HepG2 (cell line): ENCODE measurements around the gene HSPB6. TPM values are rescaled to one million over a fixed set of nuclear protein-coding genes. Genes with fewer than 3 reads are reported as not detected.

Source experiments
- FUBP1 ChIP-seq: sonication (generic); formaldehyde crosslinking; IDR thresholded peaks from 2 replicates; pipeline ENCODE4 v1.5.1; 2020; ENCODE audit warnings: missing genetic modification reagents, mild to moderate bottlenecking, borderline replicate concordance
- GATAD2A ChIP-seq: IDR thresholded peaks from 2 replicates; pipeline ENCODE4 v1.6.1; 2016
- HINFP ChIP-seq: sonication (generic); formaldehyde crosslinking; IDR thresholded peaks from 2 replicates; pipeline ENCODE4 v1.4.0; 2020; ENCODE audit warnings: low read depth, mild to moderate bottlenecking, missing genetic modification reagents
- JDP2 ChIP-seq: sonication (generic); formaldehyde crosslinking; IDR thresholded peaks from 2 replicates; pipeline ENCODE4 v1.8.1; 2022; ENCODE audit warnings: missing genetic modification reagents, borderline replicate concordance
- MBNL3 ChIP-seq: fragments of 250-450 bp; sonication (Bioruptor Pico); conservative IDR thresholded peaks from 2 replicates; pipeline ENCODE4 v1.8.0; 2022; ENCODE audit warnings: mild to moderate bottlenecking, inconsistent platforms
- MED8 ChIP-seq: sonication (generic); formaldehyde crosslinking; IDR thresholded peaks from 2 replicates; pipeline ENCODE4 v1.8.1; 2023; ENCODE audit warnings: mild to moderate bottlenecking, missing genetic modification reagents; ENCODE audit not compliant: insufficient replicate concordance
- MIER3 ChIP-seq: IDR thresholded peaks from 2 replicates; pipeline ENCODE4 v1.6.1; 2016; ENCODE audit warnings: missing compliant biosample characterization, borderline replicate concordance
- NFAT5 ChIP-seq: sonication (generic); formaldehyde crosslinking; IDR thresholded peaks from 2 replicates; pipeline ENCODE4 v1.4.0; 2020; ENCODE audit warnings: missing genetic modification reagents
- RBAK ChIP-seq: sonication (generic); formaldehyde crosslinking; IDR thresholded peaks from 2 replicates; pipeline ENCODE4 v1.5.1; 2020; ENCODE audit warnings: mild to moderate bottlenecking, missing genetic modification reagents
- SATB2 ChIP-seq: sonication (generic); formaldehyde crosslinking; IDR thresholded peaks from 2 replicates; pipeline ENCODE4 v1.5.0; 2020; ENCODE audit warnings: missing genetic modification reagents
- ZNF296 ChIP-seq: sonication (generic); formaldehyde crosslinking; conservative IDR thresholded peaks from 2 replicates; pipeline ENCODE4 v1.5.0; 2020; ENCODE audit warnings: mild to moderate bottlenecking, missing genetic modification reagents
- ZNF317 ChIP-seq: sonication (generic); formaldehyde crosslinking; IDR thresholded peaks from 2 replicates; pipeline ENCODE4 v1.5.0; 2020; ENCODE audit warnings: mild to moderate bottlenecking, missing genetic modification reagents
- ZNF331 ChIP-seq: sonication (generic); formaldehyde crosslinking; IDR thresholded peaks from 2 replicates; pipeline ENCODE4 v1.4.0; 2020; ENCODE audit warnings: missing genetic modification reagents
- ZNF510 ChIP-seq: sonication (generic); formaldehyde crosslinking; IDR thresholded peaks from 2 replicates; pipeline ENCODE4 v1.4.0; 2020; ENCODE audit warnings: low read depth, mild to moderate bottlenecking, missing genetic modification reagents
- ZNF512 ChIP-seq: sonication (generic); formaldehyde crosslinking; IDR thresholded peaks from 2 replicates; pipeline ENCODE4 v1.4.0; 2020; ENCODE audit warnings: mild to moderate bottlenecking, missing genetic modification reagents
- ZNF607 ChIP-seq: sonication (generic); formaldehyde crosslinking; IDR thresholded peaks from 2 replicates; pipeline ENCODE4 v1.5.1; 2020; ENCODE audit warnings: missing genetic modification reagents, mild to moderate bottlenecking, borderline replicate concordance
- ZNF629 ChIP-seq: sonication (generic); formaldehyde crosslinking; conservative IDR thresholded peaks from 2 replicates; pipeline ENCODE4 v1.5.0; 2020; ENCODE audit warnings: missing genetic modification reagents
- ZNF784 ChIP-seq: sonication (generic); formaldehyde crosslinking; IDR thresholded peaks from 2 replicates; pipeline ENCODE4 v1.5.1; 2020; ENCODE audit warnings: missing genetic modification reagents, mild to moderate bottlenecking, borderline replicate concordance
- ZNF792 ChIP-seq: IDR thresholded peaks from 2 replicates; pipeline ENCODE4 v1.6.1; 2016
- polyA plus RNA-seq, 8 experiments: library from polyadenylated mRNA; depleted of rRNA in 3 of 8; stranded (reverse) in 7 of 8; unstranded in 1 of 8; fragments of >200 nt; fragmentation: Illumina TruSeq in 4 of 8; extraction: Trizol in 4 of 8; gene quantifications; 2 replicates each; pipeline versions ENCODE4 v1.2.1 to v1.2.3, GENCODE V29; 2011 to 2016; ENCODE audit warnings: low read depth in 4 of 8, missing spikeins in 1 of 8, mixed read lengths in 1 of 8; ENCODE audit not compliant: insufficient read depth in 1 of 8
- total RNA-seq, 5 experiments: library from RNA; depleted of rRNA; stranded (reverse); fragments of >200 nt; fragmentation: Illumina TruSeq; extraction: Trizol; gene quantifications; 2 replicates each; pipeline ENCODE4 v1.2.3, GENCODE V29; 2016; ENCODE audit warnings: low read depth in 1 of 5

The HSPB6 gene
- total and polyA plus RNA-seq, 2 of the 13 experiments (the other 11 are each of a cell fraction or from before 2014, with no cell fraction given), result 0.18 TPM; not detected in 1

- TF ChIP-seq FUBP1 (CRISPR knock-in tag) (no peak), GATAD2A (no peak), MIER3 (no peak), ZNF629 (CRISPR knock-in tag) (no peak), SATB2 (CRISPR knock-in tag) (no peak), MED8 (no peak), JDP2 (CRISPR knock-in tag) (no peak), ZNF510 (CRISPR knock-in tag) (no peak), RBAK (no peak), HINFP (CRISPR knock-in tag) (no peak), ZNF512 (CRISPR knock-in tag) (no peak), ZNF296 (CRISPR knock-in tag) (no peak), ZNF317 (CRISPR knock-in tag) (no peak), ZNF784 (no peak), MBNL3 (no peak), NFAT5 (CRISPR knock-in tag) (no peak), ZNF792 (CRISPR knock-in tag) (no peak), ZNF331 (CRISPR knock-in tag) (no peak), ZNF607 (no peak)
Measured at GRCh38 chr19:35790981-35791813, 34.4 kb upstream of the HSPB6 start (continued).
